GM21717 (cell line): Measurements from ENCODE around the gene KIF19.

ENCODE experiments used
- ATAC-seq: cut with Tn5 transposase; IDR thresholded peaks from one replicate; pipeline ENCODE4 v1.9.1; 2021; ENCODE audit warnings: mild to moderate bottlenecking, moderate library complexity; ENCODE audit not compliant: unreplicated experiment

KIF19 gene

DNA sequence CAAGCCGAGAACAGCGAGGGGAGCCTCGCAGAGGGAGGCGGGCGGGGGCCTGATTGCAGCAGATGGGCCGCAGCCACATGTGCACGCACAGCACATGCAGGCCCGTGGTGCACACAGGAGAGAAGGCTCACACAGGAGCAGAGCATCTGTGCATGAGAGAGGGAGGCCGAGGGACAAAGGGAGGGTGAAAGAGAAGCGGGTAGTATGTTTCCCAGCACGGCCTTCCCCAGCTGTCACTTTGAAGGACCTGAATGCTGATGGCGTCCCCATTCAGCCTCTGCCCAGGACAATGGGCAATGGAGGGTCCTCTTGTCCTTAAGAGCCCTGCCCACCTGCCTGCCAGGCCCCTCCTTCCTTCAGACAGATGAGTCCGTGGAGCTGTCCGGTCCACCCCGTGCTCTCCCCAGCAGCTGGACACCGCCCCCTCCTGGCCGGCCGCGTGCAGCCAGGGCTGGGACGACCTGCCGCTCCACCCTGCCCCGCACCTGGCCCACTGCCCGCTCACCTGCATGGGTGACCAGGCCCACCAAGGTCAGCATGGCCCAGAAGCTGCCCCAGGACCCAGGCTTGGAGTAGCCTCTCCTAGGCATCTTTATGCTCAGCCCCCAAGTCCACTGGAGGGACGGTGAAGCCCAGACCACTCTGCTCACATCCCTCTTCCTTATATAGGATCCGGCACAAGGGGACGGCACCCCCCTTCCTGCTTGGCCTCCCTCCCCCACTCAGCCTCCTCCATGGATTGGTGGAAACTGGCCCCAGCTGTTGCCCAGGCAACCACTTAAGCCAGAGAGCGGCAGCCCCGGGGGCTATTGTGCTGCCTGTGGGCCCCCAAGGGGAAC lies 35.4 kb downstream of the KIF19 start, which contains the start of gene BTBD17:
TSS of gene BTBD17 (minus strand) at position 639 of the 839 bp plus-strand sequence. CDS start at position 590, 49 bp downstream.
- ATAC-seq = no peak

DNA sequence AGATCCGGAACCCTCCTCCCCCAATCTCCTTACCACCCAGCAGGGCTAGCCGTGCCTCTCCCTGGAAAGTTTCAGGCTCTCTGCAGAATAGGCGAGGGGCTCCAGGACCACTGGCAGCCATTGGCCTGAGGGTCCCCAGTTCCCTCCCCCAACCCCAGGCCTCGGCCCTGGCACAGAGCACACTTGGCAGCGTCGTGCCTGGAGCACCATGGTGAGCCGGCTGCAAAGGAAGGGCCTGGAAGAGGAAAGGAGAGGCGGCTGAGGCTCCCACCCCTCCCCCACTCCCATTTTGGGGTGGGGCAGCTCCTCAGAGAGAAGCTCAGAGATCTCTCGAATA lies 36.0 kb downstream of the KIF19 start:
- no peak for ATAC-seq

DNA sequence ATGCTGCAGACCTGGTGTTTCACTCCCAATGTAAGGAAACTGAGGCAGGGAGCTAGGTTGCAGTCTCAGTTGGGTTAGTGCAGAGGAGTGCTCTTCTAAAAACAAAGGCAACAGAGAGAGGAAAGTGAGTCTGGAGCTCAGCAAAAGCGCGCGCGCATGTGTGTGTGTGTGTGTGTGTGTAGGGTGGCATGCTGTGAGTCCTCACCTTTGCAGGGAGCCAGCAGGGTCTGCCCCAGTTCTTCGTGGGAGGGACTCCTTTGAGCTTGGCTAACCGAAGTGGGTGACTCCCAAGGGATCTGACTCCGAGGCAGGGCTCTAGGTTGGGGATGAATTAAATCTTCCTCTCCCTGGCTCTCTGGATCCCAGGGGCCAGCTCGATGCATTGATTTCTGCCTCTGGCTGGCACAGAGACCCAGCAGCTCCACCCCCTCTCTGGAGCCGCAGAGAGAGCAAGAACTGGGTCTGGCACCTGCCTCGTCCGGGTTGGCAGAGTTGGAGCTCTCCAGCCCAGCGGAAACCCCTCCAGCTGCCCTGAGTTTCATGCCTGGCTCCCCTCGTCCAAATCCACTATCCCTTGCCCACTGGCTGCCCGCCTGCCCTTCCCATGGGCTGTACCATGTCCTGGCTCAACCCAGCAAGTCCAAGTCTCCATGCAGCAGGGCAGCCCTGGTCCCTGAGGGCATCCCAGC lies 36.9 kb downstream of the KIF19 start:
- no peak for ATAC-seq

GRCh38 chr17:74367206-74367605 lies 41.2 kb downstream of the KIF19 start, which contains the start of gene GPR142:
GPR142 (plus strand) TSS chr17:74367506; CDS start chr17:74369541, 2,035 bp downstream.
- no peak for ATAC-seq

- no peak for ATAC-seq
Observed at GRCh38 chr17:74368341-74369081, 42.5 kb downstream of the KIF19 start.

GRCh38 chr17:74369221-74369620 lies 43.2 kb downstream of the KIF19 start:
- ATAC-seq = no peak

DNA sequence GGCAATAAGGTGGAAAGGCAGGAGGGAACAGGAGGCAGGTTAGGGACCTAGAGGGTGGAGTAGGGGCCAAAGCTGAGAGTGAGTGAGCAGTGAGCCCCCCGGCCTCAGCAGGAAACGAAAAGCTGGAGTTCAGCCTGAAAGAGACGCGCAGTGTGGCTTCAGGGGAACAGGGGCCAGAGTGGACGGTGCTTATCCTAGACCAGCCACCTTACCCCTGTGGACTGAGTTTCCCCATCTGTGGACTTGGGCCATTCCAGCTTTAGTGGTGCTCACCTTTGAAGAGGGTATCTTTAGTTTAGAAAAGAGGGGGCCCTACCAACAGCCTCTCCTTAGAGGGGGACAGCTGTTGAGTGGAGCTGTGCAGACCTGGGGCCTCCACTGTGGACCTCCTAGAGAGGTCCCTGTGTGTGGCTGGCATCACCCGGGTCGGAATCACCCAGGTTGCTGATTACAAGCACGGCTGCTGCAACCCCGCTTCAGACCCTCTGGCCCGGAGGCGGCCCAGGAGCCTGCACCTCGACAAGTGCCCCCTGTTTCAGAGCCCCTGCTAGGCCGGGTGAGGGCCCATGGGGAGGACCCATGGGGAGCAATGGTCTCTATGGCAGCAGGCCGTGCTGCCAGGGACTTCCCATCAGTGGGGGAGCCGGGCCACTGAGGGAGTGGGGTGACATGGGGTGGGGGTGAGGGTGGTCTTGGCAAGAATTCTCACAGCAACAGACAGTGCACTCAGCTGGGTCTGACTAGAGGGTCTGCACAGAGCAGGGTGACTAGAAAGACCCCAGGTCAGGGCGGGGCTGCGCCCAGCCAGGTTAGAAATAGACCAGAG lies 43.9 kb downstream of the KIF19 start:
- no peak for ATAC-seq

- no peak for ATAC-seq
Observed at GRCh38 chr17:74371653-74372147, 45.7 kb downstream of the KIF19 start.

DNA sequence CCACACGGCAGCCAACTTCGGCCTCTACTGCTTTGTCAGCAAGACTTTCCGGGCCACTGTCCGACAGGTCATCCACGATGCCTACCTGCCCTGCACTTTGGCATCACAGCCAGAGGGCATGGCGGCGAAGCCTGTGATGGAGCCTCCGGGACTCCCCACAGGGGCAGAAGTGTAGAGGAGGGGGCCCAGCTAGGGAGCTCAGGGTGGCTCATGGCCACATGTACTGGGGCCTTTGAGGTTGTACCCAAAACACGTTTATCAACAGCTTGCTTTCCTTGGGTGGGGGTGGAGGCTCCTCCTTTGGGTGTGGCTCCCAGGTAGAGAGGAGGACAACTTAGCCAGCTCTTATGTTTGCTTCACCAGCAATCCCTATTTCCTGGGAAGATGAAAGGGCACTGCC lies 46.4 kb downstream of the KIF19 start:
- ATAC-seq = no peak

- ATAC-seq = no peak
Observed at GRCh38 chr17:74373838-74374606, 48.0 kb downstream of the KIF19 start.

DNA sequence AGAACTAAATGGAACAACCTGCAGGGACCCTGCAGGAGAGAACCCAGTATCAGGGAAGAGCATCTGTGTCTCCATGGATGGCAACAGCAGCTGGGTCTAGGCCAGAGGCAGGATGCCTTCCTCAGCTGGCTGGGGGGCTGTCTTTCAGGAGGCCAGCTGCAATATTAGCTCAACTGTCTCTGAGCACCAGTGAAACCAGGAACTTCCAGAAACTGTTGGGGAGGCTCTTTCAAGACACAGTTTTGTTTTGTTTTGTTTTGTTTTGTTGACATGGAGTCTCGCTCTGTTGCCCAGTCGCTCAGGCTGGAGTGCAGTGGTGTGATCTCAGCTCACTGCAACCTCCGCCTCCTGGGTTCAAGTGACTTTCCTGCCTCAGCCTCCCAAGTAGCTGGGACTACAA lies 48.8 kb downstream of the KIF19 start:
- ATAC-seq = no peak

- ATAC-seq = no peak
Observed at GRCh38 chr17:74379495-74380085, 53.6 kb downstream of the KIF19 start.

DNA sequence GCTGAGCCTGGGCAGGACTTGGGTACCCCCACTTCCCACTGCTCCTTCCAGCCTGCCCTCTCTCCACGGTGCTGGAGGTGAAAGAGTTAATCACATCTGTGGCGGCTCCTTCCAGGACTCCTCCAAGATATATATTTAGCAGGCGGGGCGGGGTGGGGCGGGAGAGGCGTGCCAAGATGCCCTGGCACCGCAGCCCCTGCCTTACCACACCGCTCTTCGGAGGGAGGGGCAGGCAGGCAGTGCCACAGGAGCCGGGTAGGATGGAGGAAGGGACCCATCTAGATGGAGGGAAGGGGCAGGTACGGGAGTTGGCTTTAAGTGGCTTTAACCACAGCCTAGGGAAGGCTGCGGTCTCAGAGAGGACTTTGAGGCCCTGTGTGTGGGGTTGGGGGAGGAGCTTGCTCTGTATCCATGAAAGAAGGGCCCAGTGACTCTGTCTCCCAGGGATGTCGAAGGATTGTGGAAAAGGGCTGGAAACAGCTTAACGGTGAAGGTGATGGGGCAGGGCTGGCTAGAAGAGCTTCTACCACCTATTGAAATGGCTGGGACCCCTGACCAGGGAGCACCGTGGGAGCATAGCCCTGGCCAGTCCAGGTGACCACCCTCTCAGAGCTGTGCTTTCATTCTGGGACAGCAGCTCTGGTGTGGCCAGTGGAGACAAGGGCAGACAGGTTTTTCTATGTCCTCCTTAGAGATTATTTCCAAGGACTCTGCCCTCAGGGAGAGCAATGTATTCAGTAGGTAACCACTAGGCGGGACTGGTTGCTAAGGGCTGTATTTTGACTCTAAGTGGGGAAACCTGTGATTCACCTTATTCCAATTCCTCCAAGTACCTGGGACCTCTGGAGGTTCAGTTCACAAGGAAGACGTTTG lies 54.3 kb downstream of the KIF19 start:
- ATAC-seq = no peak

DNA sequence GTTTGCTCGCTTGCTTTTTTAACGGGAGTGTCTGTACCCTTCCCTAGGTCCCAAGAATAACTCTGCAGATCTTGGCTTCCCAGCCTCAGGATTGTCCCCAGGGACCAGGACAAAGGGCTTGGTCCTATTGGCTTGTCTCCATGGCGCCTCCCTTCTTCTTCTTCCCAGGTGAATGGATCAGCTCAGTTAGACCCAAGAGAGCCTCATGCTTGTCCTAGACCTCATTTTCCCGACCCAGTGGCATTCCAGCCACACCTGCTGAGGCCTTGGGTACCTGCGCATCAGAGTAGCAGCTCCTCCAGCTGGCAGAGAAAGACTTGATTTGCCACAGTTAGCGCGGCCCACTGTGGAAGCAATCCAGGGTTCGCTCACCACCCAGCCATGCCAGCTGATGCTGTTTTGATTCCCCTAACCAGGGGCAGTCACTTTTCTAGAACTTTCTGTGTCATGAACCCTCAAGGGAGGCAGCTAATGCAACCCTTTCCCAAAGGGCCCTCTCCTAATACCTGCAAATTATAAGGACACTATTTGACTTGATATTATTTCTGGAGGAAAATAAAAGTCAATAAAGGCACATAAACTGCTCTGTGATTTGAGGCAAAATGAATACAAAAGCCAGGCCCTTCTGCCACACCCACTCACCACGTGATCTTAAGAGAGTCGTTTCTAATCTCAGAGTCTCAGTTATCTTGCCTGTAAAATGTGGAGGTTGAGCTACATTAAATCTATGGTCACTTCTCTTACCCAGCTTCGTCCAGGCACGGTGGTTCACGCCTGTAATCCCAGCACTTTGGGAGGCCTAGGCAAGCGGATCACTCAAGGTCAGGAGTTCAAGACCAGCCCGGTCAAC lies 55.2 kb downstream of the KIF19 start:
- ATAC-seq = no peak

- no peak for ATAC-seq
Observed at GRCh38 chr17:74383141-74383540, 57.1 kb downstream of the KIF19 start.

GRCh38 chr17:74385201-74385600 lies 59.2 kb downstream of the KIF19 start:
- no peak for ATAC-seq

GRCh38 chr17:74386386-74386785 lies 60.4 kb downstream of the KIF19 start:
- no peak for ATAC-seq
